OCI-LY7 (cell line): ENCODE data around the gene CDC42BPG.

Experiments
- CTCF ChIP-seq: fragments of 200-600 bp; sonication (generic); conservative IDR thresholded peaks from 2 replicates; pipeline ENCODE4 v1.5.1; 2014; ENCODE audit warnings: mild to moderate bottlenecking, antibody characterized with exemption, low read length, moderate library complexity, mixed read lengths
- EZH2phosphoT487 ChIP-seq: fragments of 200-600 bp; sonication (generic); IDR thresholded peaks from 2 replicates; pipeline ENCODE4 v1.6.1; 2018; ENCODE audit warnings: low read depth, borderline replicate concordance, mild to moderate bottlenecking, mixed run types, antibody characterized with exemption, low read length, moderate library complexity, mixed read lengths

GRCh38 chr11:64875369-64876228, 31.1 kb upstream of the CDC42BPG start:
- no peak; the same call in 1 of the 2 replicates for TF ChIP-seq CTCF
- TF ChIP-seq EZH2phosphoT487: no peak
